SK-N-SH (cell line): ENCODE data around the gene KLF3. TPM values are rescaled to one million over a fixed set of nuclear protein-coding genes. Genes with fewer than 3 reads are reported as not detected.

Experiments
- CTCF ChIP-seq: fragments of 200-600 bp; sonication (generic); IDR thresholded peaks from 2 replicates; pipeline ENCODE4 v1.6.1; 2017; ENCODE audit warnings: antibody characterized with exemption, mild to moderate bottlenecking, moderate library complexity
- GABPA ChIP-seq: IDR thresholded peaks from 2 replicates; pipeline ENCODE4 v1.4.0; 2012; ENCODE audit warnings: low read depth, mild to moderate bottlenecking
- GATA2 ChIP-seq: sonication (generic); formaldehyde crosslinking; IDR thresholded peaks from 2 replicates; pipeline ENCODE4 v1.5.0; 2020; ENCODE audit warnings: mild to moderate bottlenecking, missing genetic modification reagents
- IRF3 ChIP-seq: fragments of 150-350 bp; IDR thresholded peaks from 2 replicates; pipeline ENCODE4 v1.6.1; 2016; ENCODE audit warnings: mild to moderate bottlenecking, low read depth, low read length
- MEF2A ChIP-seq: IDR thresholded peaks from 2 replicates; pipeline ENCODE4 v1.4.0; 2012; ENCODE audit warnings: low read depth, borderline replicate concordance
- POLR2AphosphoS5 ChIP-seq: IDR thresholded peaks from 2 replicates; pipeline ENCODE4 v1.6.1; 2012; ENCODE audit warnings: low read depth, low read length
- REST ChIP-seq: IDR thresholded peaks from 2 replicates; pipeline ENCODE4 v1.6.1; 2012; ENCODE audit warnings: mild to moderate bottlenecking, low read depth, low read length, moderate library complexity
- SMC3 ChIP-seq: IDR thresholded peaks from 2 replicates; pipeline ENCODE4 v1.6.1; 2012; ENCODE audit warnings: low read depth, low read length, improper control_type of control experiment
- ZBTB33 ChIP-seq: IDR thresholded peaks from 2 replicates; pipeline ENCODE4 v1.4.0; 2012; ENCODE audit warnings: low read depth, borderline replicate concordance
- polyA plus RNA-seq, 3 experiments: library from polyadenylated mRNA; depleted of rRNA; stranded (reverse); fragments of >200 nt; gene quantifications; 2 replicates each; pipeline ENCODE4 v1.2.3, GENCODE V29; 2012

Gene KLF3
- polyA plus RNA-seq, 1 of the 3 experiments (the other 2 are of a cell fraction) = 8.2 TPM

DNA sequence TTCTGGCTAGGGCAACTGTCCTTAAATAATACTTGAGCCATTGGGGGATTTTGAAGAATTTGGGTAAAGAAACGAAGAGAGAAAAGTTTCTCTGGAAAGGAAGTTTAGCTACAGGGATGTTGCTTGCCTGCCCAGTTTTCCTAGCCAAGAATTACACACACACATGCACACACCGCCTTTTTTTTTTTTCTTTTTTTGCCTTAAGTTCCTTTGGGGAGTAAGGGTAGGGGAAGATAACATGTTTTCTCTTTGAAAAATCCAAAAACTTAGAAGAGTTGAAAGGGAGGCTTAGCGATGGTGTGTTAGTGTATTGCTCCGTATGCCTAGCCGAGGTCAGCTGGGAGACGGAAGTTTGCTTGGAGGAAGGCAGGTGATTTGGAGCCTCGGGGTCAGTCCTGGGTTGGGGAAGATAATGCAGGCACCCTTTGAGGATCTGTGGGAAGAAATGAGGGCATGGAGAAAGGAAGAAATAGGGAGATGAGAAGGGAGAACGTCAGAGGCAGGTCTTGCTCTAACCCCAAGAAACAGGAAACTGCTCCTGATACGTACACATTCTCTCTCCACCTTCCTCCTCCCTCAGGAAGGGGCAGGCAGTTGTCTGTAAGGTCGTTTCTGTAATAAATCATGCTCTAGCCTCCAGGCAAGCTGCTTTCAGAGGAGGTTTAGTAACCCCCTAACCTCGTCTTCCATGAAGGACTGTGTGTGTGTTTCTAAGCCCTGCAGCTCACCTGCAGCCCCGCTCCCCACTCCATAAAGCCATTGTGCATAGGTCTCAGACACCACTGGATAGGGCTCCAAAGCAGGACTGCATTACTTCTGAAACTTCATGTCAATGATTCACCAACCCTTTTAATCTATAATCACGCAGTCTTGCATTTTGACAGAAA lies 10.5 kb downstream of the KLF3 start (continued):
- TF ChIP-seq CTCF (no peak), MEF2A (no peak), GATA2 (CRISPR knock-in tag) (no peak), ZBTB33 (no peak), SMC3 (no peak), REST (no peak), IRF3 (no peak), GABPA (no peak), POLR2AphosphoS5 (no peak)
- TF ChIP-seq, all 33 proteins: peak for 0
